Measurements from ENCODE around the gene MYH14. TPM values are rescaled to one million over a fixed set of nuclear protein-coding genes. Genes with fewer than 3 reads are reported as not detected.

The MYH14 gene
- polyA plus RNA-seq, 1 experiment, result not detected

- no peaks in the 10 kb centered on the region for H3K36me3 ChIP-seq (ENCODE audit: control insufficient read depth, insufficient read depth, low read length)
- no peaks in the 10 kb centered on the region for H3K27me3 ChIP-seq (ENCODE audit: control insufficient read depth, insufficient read depth, low read length)
- no peak for DNase-seq (ENCODE audit: low read depth)
- POLR2A ChIA-PET, result no interaction called here
- no peak for TF ChIP-seq CTCF (IDR thresholded peaks at IDR 0.05; ENCODE audit: insufficient read depth, low read depth, low read length)
- no peak overlapping the region for H3K4me3 ChIP-seq (ENCODE audit: low read depth, low read length)
- CTCF ChIA-PET, result no interaction called here
Observed at GRCh38 chr19:50264483-50265186, 61.2 kb downstream of the MYH14 start.

- ChIA-PET POLR2A (no interaction called here), CTCF (no interaction called here)
- no peak overlapping the region for H3K4me3 ChIP-seq (ENCODE audit: low read depth, low read length)
- no peaks in the 10 kb centered on the region for H3K36me3 ChIP-seq (ENCODE audit: control insufficient read depth, insufficient read depth, low read length)
- H3K27me3 ChIP-seq (ENCODE audit: control insufficient read depth, insufficient read depth, low read length), result no peaks in the 10 kb centered on the region
- TF ChIP-seq CTCF (IDR thresholded peaks at IDR 0.05; ENCODE audit: insufficient read depth, low read depth, low read length), result no peak
- DNase-seq (ENCODE audit: low read depth), result no peak
Observed at GRCh38 chr19:50266041-50266440, 62.6 kb downstream of the MYH14 start.

- POLR2A ChIA-PET, result no interaction called here
- DNase-seq (ENCODE audit: low read depth), result no peak
- CTCF ChIA-PET, result no interaction called here
- TF ChIP-seq CTCF (IDR thresholded peaks at IDR 0.05; ENCODE audit: insufficient read depth, low read depth, low read length), result no peak
- no peak overlapping the region for H3K4me3 ChIP-seq (ENCODE audit: low read depth, low read length)
- H3K36me3 ChIP-seq (ENCODE audit: control insufficient read depth, insufficient read depth, low read length), result no peaks in the 10 kb centered on the region
- H3K27me3 ChIP-seq (ENCODE audit: control insufficient read depth, insufficient read depth, low read length), result no peaks in the 10 kb centered on the region
Observed at GRCh38 chr19:50266896-50267295, 63.5 kb downstream of the MYH14 start.

GRCh38 chr19:50268041-50268440 is 64.6 kb downstream of the MYH14 start:
- no peak for DNase-seq (ENCODE audit: low read depth)

DNA sequence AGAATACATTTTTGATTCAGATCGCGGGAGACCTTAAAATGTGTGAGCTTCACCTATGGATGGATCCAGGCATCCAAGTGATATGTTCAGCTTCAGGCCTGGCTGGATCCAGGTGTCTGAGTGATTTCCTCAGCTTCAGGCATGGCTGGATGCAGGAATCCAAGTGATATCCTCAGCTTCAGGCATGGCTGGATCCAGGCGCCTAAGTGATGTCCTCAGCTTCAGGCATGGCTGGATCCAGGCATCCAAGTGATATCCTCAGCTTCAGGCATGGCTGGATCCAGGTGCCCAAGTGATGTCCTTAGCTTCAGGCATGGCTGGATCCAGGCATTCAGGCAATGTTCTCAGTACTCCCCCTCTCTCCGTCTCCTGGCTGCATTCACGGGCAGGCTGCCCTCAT is 65.1 kb downstream of the MYH14 start:
- TF ChIP-seq CTCF (IDR thresholded peaks at IDR 0.05; ENCODE audit: insufficient read depth, low read depth, low read length), result no peak
- Histone ChIP-seq H3K27me3 (ENCODE audit: control insufficient read depth, insufficient read depth, low read length) (no peaks in the 10 kb centered on the region), H3K36me3 (ENCODE audit: control insufficient read depth, insufficient read depth, low read length) (no peaks in the 10 kb centered on the region), H3K4me3 (ENCODE audit: low read depth, low read length) (no peak overlapping the region)
- ChIA-PET CTCF (no interaction called here), POLR2A (no interaction called here)
- DNase-seq (ENCODE audit: low read depth), result no peak

More at GRCh38 chr19:50268041-50268440, 64.6 kb downstream of the MYH14 start:
- CTCF ChIA-PET, result no interaction called here
- Histone ChIP-seq H3K27me3 (ENCODE audit: control insufficient read depth, insufficient read depth, low read length) (no peaks in the 10 kb centered on the region), H3K36me3 (ENCODE audit: control insufficient read depth, insufficient read depth, low read length) (no peaks in the 10 kb centered on the region), H3K4me3 (ENCODE audit: low read depth, low read length) (no peak overlapping the region)
- no peak for TF ChIP-seq CTCF (IDR thresholded peaks at IDR 0.05; ENCODE audit: insufficient read depth, low read depth, low read length)
- POLR2A ChIA-PET, result no interaction called here

All from BJ (cell line).